Activated T-helper 17 cell treated with anti-CD3 and anti-CD28 coated beads, Interleukin-2, amount 50 U/mL, for 72 hours (primary cell): Measurements from ENCODE around the gene SLC38A11. TPM values are rescaled to one million over a fixed set of nuclear protein-coding genes. Genes with fewer than 3 reads are reported as not detected.

Experiments used
- ATAC-seq: fragments of 150-1000 bp; cut with Tn5 transposase; replicated peaks from 2 replicates; pipeline ENCODE4 v1.10.0; 2021; ENCODE audit warnings: mild to moderate bottlenecking, moderate library complexity
- H3K27ac Mint-ChIP-seq: one replicate; pipeline ENCODE4 v1.8.0; 2022; ENCODE audit warnings: mixed read lengths
- H3K27me3 Mint-ChIP-seq: one replicate; pipeline ENCODE4 v1.8.0; 2022; ENCODE audit warnings: mixed read lengths
- H3K36me3 Mint-ChIP-seq: one replicate; pipeline ENCODE4 v1.8.0; 2022; ENCODE audit warnings: low read depth, mild to moderate bottlenecking, mixed read lengths
- H3K4me1 Mint-ChIP-seq: one replicate; pipeline ENCODE4 v1.8.0; 2022; ENCODE audit warnings: mixed read lengths
- H3K4me3 Mint-ChIP-seq: one replicate; pipeline ENCODE4 v1.8.0; 2022; ENCODE audit warnings: mild to moderate bottlenecking, mixed read lengths
- H3K9me3 Mint-ChIP-seq: one replicate; pipeline ENCODE4 v1.8.0; 2022; ENCODE audit warnings: mixed read lengths
- total RNA-seq, 2 donors: library from RNA; stranded (reverse); gene quantifications; one replicate each; pipeline ENCODE4 v1.2.3, GENCODE V29; 2022

Gene SLC38A11
- total RNA-seq, 2 donors from 2014 or later, result not detected

DNA sequence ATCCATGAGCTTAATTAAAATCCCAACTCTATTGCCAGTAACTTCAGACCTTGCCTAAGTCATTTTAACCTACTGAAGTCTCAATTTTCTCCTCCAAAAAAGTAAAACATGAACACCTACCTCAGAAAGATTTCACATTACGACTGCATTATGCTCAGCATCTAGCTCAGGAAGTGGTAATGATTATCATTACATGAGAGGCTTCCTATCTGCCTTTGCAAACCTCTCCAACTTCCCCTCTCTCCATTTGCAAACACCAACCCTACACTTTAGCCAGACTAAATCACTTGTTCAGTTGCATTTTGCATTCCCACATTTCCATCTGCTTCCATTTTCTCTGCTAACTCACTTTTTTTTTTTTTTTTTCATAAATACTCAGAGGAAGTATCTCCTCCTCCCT, 6.8 kb downstream of the SLC38A11 start:
- Mint-ChIP-seq H3K4me3 (no peak overlapping the region), H3K36me3 (no peaks in the 10 kb centered on the region), H3K9me3 (no peaks in the 10 kb centered on the region), H3K27ac (no peak overlapping the region), H3K4me1 (no peaks in the 10 kb centered on the region), H3K27me3 (peaks cover 16% of the 10 kb centered on the region)
- ATAC-seq, result no peak

DNA sequence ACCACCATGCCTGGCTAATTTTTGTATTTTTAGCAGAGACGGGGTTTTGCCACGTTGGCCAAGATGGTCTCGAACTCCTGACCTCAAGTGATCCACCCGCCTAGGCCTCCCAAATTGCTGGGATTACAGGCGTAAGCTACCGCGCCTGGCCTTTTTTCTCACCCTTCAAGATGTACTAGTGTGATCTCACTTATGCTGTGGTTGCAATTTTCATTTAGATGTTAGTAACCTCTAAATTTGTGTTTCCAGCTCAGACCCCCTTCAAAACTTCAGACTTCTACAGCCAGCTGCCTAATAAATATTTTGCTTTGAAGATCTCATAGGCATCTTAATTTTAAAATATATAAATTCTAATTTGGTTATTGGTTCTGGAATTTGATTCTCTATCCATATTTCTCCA, 8.0 kb downstream of the SLC38A11 start:
- no peak overlapping the region for H3K4me3 Mint-ChIP-seq
- ATAC-seq, result no peak
- H3K36me3 Mint-ChIP-seq, result no peaks in the 10 kb centered on the region
- no peaks in the 10 kb centered on the region for H3K4me1 Mint-ChIP-seq
- H3K27me3 Mint-ChIP-seq, result peaks cover 9% of the 10 kb centered on the region
- H3K9me3 Mint-ChIP-seq, result no peaks in the 10 kb centered on the region
- H3K27ac Mint-ChIP-seq, result no peak overlapping the region

DNA sequence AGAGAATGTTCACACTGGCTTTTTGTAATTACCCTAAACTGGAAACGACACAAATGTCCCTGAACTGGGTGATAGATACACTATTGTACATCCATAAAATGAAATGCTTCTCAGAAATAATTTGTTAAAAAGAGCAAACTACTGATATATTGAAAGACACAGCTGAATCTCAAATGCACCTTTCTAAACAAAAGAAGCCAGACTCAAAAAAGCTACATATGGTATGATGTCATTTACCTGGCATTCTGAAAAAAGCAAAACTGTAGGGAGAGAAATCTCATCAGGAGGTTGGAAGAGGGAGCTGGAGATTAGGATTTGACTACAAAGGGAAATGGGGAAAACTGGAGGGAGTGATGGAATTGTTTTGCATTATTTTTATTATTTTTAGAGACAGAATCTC, 12.0 kb downstream of the SLC38A11 start:
- no peaks in the 10 kb centered on the region for H3K9me3 Mint-ChIP-seq
- no peak overlapping the region for H3K27ac Mint-ChIP-seq
- no peak for ATAC-seq
- H3K36me3 Mint-ChIP-seq, result no peaks in the 10 kb centered on the region
- no peak overlapping the region for H3K4me3 Mint-ChIP-seq
- H3K4me1 Mint-ChIP-seq, result no peaks in the 10 kb centered on the region
- no peaks in the 10 kb centered on the region for H3K27me3 Mint-ChIP-seq

DNA sequence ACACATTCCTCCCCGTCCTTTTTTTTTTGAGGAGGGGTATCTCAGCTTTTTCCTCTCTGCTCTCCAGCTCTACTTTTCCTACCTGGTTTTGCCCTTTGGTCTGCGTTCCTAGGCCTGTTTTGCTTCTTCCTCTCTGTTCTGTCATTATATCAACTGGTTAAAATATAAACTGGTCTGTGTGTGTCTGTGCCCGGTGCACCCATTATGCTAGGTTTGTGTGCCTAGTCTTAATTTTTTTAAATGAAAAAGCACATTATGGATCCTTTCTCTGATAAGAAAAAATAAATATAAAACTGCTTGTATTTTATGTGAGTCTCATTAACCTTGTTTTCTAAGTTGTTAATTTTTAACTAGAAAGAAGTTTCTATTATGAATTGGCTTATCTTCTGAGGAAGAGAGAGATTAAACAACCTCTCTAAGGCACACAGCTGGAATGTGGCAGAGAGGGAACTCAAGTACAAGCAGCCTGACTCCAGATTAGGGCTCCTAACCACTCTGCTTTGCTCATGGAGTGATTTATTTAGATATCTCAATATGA, 17.4 kb downstream of the SLC38A11 start:
- ATAC-seq, result no peak
- Mint-ChIP-seq H3K9me3 (no peaks in the 10 kb centered on the region), H3K4me1 (no peaks in the 10 kb centered on the region), H3K4me3 (no peak overlapping the region), H3K27ac (no peak overlapping the region), H3K27me3 (no peaks in the 10 kb centered on the region), H3K36me3 (no peaks in the 10 kb centered on the region)

DNA sequence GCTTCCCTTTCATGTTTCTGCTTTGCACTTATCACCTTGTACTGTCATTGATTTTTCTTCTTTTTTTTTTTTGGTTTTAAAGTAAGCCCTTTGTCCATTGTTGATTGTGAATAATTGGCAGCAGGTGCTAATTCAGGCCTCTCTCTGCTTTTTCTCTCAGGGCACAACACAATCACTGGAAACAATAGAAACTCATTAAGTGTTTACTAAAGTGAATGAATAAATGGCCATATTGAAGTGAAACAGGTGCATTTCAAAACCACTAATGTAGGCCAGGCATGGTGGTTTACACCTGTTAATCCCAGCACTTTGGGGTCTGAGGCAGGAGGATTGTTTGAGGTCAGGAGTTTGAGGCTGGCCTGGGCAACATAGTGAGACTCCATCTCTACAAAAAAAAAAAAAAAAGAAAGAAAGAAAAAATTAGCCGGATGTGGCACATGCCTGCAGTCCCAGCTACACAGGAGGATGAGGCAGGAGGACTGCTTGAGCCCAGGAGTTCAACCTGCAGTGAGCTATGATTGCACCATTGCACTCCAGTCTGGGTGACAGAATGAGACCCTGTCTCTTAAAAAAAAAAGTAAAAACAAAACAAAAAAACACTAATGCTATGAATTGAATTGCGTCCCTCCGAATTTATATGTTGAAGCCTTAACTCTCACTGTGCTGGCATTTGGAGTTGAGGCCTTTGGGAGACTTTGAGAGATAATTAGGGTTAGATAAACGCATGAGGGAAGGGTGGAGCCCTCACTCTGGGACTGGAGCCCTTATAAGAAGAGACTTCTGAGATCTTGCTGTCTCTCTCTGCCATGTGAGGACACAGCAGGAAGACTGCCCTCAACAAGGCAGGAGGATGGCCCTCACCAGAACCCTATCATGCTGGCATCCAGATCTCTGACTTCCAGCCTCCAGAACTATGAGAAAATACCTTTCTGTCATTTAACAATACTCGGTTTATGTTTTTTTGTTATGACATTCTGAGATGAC, 19.9 kb downstream of the SLC38A11 start:
- H3K27me3 Mint-ChIP-seq, result no peaks in the 10 kb centered on the region
- H3K4me3 Mint-ChIP-seq, result no peak overlapping the region
- H3K4me1 Mint-ChIP-seq, result no peaks in the 10 kb centered on the region
- H3K36me3 Mint-ChIP-seq, result no peaks in the 10 kb centered on the region
- H3K9me3 Mint-ChIP-seq, result no peaks in the 10 kb centered on the region
- ATAC-seq, result no peak
- no peak overlapping the region for H3K27ac Mint-ChIP-seq

DNA sequence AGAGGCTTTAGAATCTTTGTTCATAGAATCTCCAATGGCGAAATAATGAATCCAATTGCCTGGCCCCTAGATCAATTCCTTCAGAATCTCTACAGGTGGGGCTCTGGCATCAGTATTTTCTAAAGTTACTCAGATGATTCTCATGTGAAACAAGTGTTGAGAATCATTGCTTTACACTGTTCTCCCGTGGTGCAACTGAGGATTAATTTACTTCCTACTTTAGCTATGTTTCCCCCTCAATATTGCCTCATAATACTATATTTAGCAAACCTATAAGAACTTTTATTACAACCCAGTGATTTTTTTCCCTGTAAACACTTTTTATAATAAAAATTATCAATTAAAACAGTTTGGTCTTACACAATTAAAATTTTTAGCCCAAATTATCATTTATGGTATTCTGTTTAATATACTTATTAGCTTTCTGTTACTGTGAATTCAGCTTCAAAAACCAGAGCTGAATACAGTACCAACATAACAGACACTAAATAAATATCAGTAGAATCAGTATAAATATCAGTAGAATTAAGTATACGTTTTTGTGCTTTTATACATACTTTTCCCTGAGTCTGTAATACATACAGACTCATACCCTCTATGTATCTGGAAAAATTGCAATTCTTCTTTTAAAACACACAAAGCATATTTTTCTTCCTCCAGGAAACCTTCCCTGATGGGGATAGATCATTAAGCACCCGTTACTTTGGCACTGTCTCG, 20.8 kb downstream of the SLC38A11 start:
- no peaks in the 10 kb centered on the region for H3K36me3 Mint-ChIP-seq
- no peaks in the 10 kb centered on the region for H3K27me3 Mint-ChIP-seq
- no peak overlapping the region for H3K4me3 Mint-ChIP-seq
- no peaks in the 10 kb centered on the region for H3K4me1 Mint-ChIP-seq
- no peak for ATAC-seq
- no peak overlapping the region for H3K27ac Mint-ChIP-seq
- no peaks in the 10 kb centered on the region for H3K9me3 Mint-ChIP-seq

DNA sequence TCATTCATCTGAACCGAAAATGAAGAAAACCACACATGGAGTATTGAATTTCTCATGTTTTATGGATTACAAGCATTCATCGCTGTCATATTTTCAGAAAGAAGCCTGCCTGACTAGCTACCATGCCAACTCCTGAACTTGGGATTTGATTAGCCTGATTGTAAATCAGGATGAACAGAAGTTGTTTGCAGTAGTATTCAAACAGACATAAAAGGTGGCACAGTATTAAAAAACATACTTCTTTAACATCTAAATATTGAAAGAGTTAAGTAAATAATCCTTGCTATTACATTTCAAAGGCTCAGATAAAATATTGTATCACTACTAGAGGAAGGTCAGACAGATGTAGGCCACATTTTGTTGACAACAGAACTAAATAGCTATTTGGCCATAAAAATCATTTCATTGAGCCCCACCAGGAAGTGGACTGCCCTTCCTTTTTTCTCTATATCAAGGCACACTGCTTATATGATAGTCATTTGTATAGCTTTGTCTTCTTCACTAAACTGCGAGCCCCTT, 21.6 kb downstream of the SLC38A11 start:
- no peaks in the 10 kb centered on the region for H3K9me3 Mint-ChIP-seq
- no peak overlapping the region for H3K27ac Mint-ChIP-seq
- no peaks in the 10 kb centered on the region for H3K4me1 Mint-ChIP-seq
- no peaks in the 10 kb centered on the region for H3K36me3 Mint-ChIP-seq
- ATAC-seq, result no peak
- no peaks in the 10 kb centered on the region for H3K27me3 Mint-ChIP-seq
- H3K4me3 Mint-ChIP-seq, result no peak overlapping the region

DNA sequence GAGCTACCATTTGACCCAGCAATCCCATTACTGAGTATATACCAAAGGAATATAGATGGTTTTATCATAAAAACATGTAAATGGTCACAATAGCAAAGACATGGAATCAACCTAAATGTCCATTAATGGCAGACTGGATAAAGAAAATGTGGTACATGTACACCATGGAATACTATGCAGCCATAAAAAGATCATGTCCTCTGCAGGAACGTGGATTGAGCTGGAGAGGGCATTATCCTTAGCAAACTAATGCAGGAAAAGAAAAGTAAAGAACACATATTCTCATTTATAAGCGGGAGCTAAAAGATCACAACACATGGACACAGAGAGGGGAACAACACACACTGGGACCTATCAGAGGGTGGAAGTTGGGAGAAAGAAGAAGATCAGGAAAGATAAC, 22.9 kb downstream of the SLC38A11 start:
- no peaks in the 10 kb centered on the region for H3K9me3 Mint-ChIP-seq
- H3K4me1 Mint-ChIP-seq, result no peaks in the 10 kb centered on the region
- no peak overlapping the region for H3K27ac Mint-ChIP-seq
- no peaks in the 10 kb centered on the region for H3K27me3 Mint-ChIP-seq
- H3K36me3 Mint-ChIP-seq, result no peaks in the 10 kb centered on the region
- H3K4me3 Mint-ChIP-seq, result no peak overlapping the region
- no peak for ATAC-seq

DNA sequence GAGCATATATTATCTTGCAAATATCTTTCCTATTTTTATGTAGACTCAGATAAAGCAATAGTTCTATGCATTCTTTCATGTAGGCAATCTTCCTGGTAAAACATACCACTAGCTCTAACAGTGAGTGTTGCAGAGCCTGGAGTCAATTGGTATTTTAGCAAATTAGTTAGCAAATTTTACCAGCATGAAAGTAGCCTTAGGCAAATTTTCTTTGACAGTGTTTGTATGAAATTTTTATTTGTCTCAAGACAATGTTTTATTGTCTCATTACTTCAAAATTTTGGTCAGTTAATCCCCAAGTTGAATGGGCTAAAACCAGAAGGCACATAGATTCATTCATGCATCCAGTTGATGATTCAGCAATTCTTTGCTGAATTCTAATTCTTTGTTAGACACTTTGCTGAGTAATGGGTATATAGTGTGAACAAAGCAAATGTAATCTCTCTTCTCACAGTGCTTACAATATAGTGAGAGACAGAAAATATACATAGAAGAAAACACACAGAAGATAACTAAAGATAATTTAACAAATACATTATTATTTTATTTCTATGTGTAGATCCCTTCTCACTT, 27.1 kb downstream of the SLC38A11 start:
- Mint-ChIP-seq H3K4me1 (no peaks in the 10 kb centered on the region), H3K4me3 (no peak overlapping the region), H3K36me3 (no peaks in the 10 kb centered on the region), H3K27ac (no peak overlapping the region), H3K27me3 (no peaks in the 10 kb centered on the region), H3K9me3 (no peaks in the 10 kb centered on the region)
- ATAC-seq, result no peak

DNA sequence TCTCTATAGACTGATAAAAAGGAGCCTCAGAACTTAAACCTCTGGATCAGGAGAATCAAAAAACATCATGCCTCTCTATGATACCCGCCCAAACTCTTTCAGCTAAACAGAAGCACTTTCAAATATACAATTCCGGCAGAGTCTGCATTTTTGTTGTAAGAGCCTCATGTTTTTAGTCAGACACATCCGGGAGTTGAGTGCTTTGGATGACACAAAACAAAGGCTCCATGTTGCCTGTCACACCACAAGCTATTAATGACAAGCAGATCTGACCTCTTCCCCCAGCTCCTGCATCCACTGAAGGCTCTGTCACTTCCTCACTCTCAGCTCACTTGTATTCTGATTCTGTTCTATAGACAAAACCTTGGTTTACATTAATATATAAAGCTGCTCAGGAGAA, 33.2 kb downstream of the SLC38A11 start:
- ATAC-seq, result peak; percentile 9
- no peaks in the 10 kb centered on the region for H3K36me3 Mint-ChIP-seq

DNA sequence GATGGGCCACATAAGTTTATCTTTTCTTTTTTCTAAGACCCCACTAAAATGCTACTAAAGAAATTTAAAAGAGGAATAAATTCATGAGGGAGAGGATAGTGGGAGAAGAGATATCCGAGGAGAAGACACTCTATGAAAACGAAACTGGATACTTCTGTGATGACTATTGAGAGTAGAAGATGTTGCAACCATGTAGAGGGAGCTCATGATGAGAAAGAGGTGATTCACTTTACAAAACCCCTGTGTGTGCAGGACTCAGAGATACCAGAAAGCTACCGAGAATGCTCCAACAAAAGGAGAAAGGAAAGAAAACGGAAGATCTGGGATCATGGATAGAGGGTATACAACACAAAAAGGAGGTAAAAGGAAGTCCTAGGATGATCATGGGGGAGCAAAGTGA, 34.9 kb downstream of the SLC38A11 start:
- Mint-ChIP-seq H3K4me3 (no peak overlapping the region), H3K27ac (no peak overlapping the region), H3K27me3 (no peaks in the 10 kb centered on the region), H3K9me3 (no peaks in the 10 kb centered on the region), H3K36me3 (no peaks in the 10 kb centered on the region), H3K4me1 (no peaks in the 10 kb centered on the region)
- ATAC-seq, result peak; percentile 35

More for the DNA sequence above, 33.2 kb downstream of the SLC38A11 start:
- no peak overlapping the region for H3K4me3 Mint-ChIP-seq
- H3K27ac Mint-ChIP-seq, result no peak overlapping the region
- H3K27me3 Mint-ChIP-seq, result no peaks in the 10 kb centered on the region
- no peaks in the 10 kb centered on the region for H3K4me1 Mint-ChIP-seq
- no peaks in the 10 kb centered on the region for H3K9me3 Mint-ChIP-seq

DNA sequence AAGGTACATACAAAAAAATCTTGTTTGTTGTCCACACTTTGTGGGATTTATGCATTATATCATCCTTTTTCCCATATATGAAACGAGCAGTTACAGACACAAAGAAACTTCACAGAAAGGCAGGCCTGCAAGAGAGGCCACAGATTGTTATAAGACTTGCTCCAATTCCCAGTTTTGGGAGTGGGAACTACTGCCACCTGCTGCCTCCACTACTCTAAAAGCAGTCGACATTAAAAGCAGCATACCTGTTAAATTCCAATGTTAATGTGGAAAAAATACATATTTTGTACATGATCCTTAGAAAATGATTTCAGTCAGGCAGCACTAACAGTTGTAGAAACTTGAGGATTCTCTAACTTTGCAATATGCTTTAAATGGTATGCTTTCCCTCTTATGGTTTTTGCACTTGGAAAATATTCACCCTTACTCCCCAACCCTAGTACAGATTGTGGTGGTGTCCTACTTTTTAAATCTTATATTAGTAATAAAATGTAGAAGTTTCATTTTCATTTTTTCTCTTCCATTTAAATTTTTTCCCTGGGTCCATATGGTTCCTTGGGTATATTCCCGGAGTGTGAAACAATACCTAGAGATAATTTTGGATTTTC, 37.9 kb downstream of the SLC38A11 start:
- H3K27me3 Mint-ChIP-seq, result peaks cover 8% of the 10 kb centered on the region
- H3K36me3 Mint-ChIP-seq, result no peaks in the 10 kb centered on the region
- ATAC-seq, result no peak
- no peak overlapping the region for H3K27ac Mint-ChIP-seq
- H3K9me3 Mint-ChIP-seq, result no peaks in the 10 kb centered on the region
- no peak overlapping the region for H3K4me3 Mint-ChIP-seq
- H3K4me1 Mint-ChIP-seq, result no peaks in the 10 kb centered on the region

DNA sequence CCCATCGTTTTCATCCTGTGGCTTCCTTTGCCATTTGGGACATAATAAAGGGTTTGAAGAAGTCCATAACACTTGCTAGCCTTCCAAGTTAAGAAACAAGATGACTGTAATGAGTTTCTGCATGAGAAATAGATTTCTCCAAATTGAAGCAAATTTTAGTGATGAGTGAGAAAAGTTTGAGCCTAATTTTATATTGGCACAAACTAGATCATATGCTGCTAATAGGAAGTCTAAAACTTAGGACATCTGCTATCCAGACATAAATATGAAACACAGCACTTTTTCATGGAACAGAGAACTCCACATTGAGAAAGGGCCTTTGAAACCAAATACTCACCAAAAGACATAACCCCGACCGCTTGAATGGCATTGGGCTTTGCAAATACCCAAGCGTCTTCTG, 39.8 kb downstream of the SLC38A11 start:
- H3K4me1 Mint-ChIP-seq, result no peaks in the 10 kb centered on the region
- no peaks in the 10 kb centered on the region for H3K9me3 Mint-ChIP-seq
- H3K27ac Mint-ChIP-seq, result no peak overlapping the region
- ATAC-seq, result no peak
- peaks cover 8% of the 10 kb centered on the region for H3K27me3 Mint-ChIP-seq
- H3K4me3 Mint-ChIP-seq, result no peak overlapping the region
- H3K36me3 Mint-ChIP-seq, result no peaks in the 10 kb centered on the region
